ENCODE data around the gene RIN1.

The RIN1 gene

DNA sequence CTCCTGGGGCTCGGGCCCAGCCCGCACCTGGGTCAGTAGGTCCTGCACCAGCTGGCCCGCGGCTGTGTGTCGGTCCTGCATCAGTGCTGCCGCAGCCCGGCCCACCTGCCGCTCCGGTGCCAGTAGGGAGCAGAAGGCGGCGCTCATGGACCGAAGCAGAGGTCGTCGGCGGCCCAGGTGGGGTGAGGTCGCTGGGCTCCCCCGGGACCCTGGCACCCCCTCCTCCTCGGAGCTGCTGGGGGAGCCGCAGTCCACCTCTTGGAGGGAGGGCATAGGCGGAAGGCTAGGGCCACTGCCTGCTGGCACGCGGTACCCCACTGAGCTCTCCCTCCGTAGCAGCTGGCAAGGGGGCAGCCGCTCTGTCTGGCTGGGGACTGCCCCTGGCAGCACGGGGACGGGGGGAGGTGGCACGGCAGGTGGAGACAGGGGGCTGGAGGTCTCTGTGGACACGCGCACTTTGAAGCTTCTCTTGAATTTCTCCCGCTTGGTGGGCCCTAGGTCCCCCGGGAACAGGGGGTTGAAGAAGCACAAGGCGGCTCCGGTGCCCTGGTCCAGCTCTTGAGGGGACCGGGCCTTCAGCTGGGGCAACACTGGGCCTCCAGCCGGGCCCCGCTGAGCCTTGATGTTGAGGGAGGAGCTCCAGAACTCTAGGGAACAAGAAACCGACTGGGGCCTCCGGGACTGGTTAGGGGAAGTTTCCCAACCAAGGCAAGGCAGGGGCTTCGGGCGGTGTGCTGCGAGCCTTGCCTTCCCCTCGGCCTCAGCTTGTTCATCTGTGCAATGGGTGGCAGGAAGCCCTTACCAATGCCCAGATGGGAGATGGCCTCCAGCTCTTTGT lies 1.4 kb downstream of the RIN1 start:
- peak; percentile 13 for TF ChIP-seq POLR2A (IDR thresholded peaks at IDR 0.05; ENCODE audit: extremely low read depth, insufficient read length)
- 0 out of 2 replicates have a peak, but pooled peaks have one; percentile 26 for TF ChIP-seq MAX (IDR thresholded peaks at IDR 0.05; ENCODE audit: low read depth, low read length)
- TF ChIP-seq MYC (IDR thresholded peaks at IDR 0.05; ENCODE audit: low read depth, low read length) = peak; percentile 54
- TF ChIP-seq CTCF (IDR thresholded peaks at IDR 0.05; ENCODE audit: low read depth, low read length) = no peak
- DNase-seq (ENCODE audit: low read depth) = peak; percentile 92
- peak overlapping the region; percentile 78 for H3K4me3 ChIP-seq (ENCODE audit: low read depth, low read length)

GRCh38 chr11:66333896-66334604 lies 2.2 kb downstream of the RIN1 start:
- no peak for DNase-seq (ENCODE audit: low read depth)
- TF ChIP-seq MAX (IDR thresholded peaks at IDR 0.05; ENCODE audit: low read depth, low read length) = no peak
- no peak for TF ChIP-seq CTCF (IDR thresholded peaks at IDR 0.05; ENCODE audit: low read depth, low read length)
- TF ChIP-seq MYC (IDR thresholded peaks at IDR 0.05; ENCODE audit: low read depth, low read length) = no peak
- TF ChIP-seq POLR2A (IDR thresholded peaks at IDR 0.05; ENCODE audit: extremely low read depth, insufficient read length) = no peak
- H3K4me3 ChIP-seq (ENCODE audit: low read depth, low read length) = no peak overlapping the region

DNA sequence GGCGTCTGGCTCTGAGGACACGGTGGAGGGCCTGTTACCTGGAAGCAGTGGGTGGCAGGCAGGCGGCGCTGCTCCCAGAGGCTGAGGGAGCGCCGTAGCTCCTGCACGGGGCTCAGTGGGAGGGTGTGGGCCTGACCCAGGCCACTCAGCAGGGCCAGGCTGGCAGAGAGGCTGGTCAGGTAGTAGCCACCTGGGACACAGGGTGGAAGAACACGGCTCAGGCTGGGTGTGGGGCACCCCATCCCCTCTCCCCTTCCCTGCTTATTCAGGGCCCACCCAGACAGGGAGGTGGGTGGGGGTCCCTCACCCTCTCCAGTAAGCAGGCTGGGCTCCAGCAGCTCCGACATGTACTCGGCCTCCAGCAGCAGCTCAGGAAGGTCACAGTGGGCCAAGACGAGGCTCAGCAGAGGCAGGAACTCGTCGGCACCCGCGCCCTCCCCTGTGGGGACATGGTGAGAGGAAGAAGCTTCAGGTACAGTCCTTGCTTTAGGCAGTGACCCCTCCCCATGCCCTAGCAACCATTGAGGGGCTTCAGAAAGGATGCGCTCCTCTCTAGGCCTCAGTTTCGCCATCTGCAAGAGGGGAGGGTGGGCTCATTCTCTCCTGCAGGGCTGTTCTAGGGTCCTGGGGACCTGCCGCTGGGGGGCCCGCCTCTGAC lies 2.9 kb downstream of the RIN1 start:
- DNase-seq (ENCODE audit: low read depth) = no peak
- no peak overlapping the region for H3K4me3 ChIP-seq (ENCODE audit: low read depth, low read length)
- TF ChIP-seq MAX (IDR thresholded peaks at IDR 0.05; ENCODE audit: low read depth, low read length) (no peak), CTCF (IDR thresholded peaks at IDR 0.05; ENCODE audit: low read depth, low read length) (no peak), MYC (IDR thresholded peaks at IDR 0.05; ENCODE audit: low read depth, low read length) (no peak), POLR2A (IDR thresholded peaks at IDR 0.05; ENCODE audit: extremely low read depth, insufficient read length) (no peak)

GRCh38 chr11:66332371-66333219 lies 3.6 kb downstream of the RIN1 start:
- TF ChIP-seq POLR2A (IDR thresholded peaks at IDR 0.05; ENCODE audit: extremely low read depth, insufficient read length) (no peak), MAX (IDR thresholded peaks at IDR 0.05; ENCODE audit: low read depth, low read length) (no peak), MYC (IDR thresholded peaks at IDR 0.05; ENCODE audit: low read depth, low read length) (no peak)
- H3K4me3 ChIP-seq (ENCODE audit: low read depth, low read length) = no peak overlapping the region
- no peak for DNase-seq (ENCODE audit: low read depth)

GRCh38 chr11:66331542-66332370 lies 4.5 kb downstream of the RIN1 start:
- no peak overlapping the region for H3K4me3 ChIP-seq (ENCODE audit: low read depth, low read length)
- TF ChIP-seq MYC (IDR thresholded peaks at IDR 0.05; ENCODE audit: low read depth, low read length) (no peak), POLR2A (IDR thresholded peaks at IDR 0.05; ENCODE audit: extremely low read depth, insufficient read length) (no peak), CTCF (IDR thresholded peaks at IDR 0.05; ENCODE audit: low read depth, low read length) (no peak), MAX (IDR thresholded peaks at IDR 0.05; ENCODE audit: low read depth, low read length) (no peak)
- no peak for DNase-seq (ENCODE audit: low read depth)

Data from NB4 (cell line).